Urothelium cell line (cell line): Measurements from ENCODE around the gene PUSL1.
A peak's percentile ranks its signal among the peaks of the same experiment; 100 is the strongest.

Experiments used
- DNase-seq: peaks from one replicate; pipeline ENCODE4 v3.0.0; 2011; ENCODE audit warnings: low spot score, mixed read lengths
- FAIRE-seq: peaks from 2 replicates; lab custom pipeline; 2011; peaks lifted over from hg19 to GRCh38; lab: Jason Lieb, UNC

Gene PUSL1

DNA sequence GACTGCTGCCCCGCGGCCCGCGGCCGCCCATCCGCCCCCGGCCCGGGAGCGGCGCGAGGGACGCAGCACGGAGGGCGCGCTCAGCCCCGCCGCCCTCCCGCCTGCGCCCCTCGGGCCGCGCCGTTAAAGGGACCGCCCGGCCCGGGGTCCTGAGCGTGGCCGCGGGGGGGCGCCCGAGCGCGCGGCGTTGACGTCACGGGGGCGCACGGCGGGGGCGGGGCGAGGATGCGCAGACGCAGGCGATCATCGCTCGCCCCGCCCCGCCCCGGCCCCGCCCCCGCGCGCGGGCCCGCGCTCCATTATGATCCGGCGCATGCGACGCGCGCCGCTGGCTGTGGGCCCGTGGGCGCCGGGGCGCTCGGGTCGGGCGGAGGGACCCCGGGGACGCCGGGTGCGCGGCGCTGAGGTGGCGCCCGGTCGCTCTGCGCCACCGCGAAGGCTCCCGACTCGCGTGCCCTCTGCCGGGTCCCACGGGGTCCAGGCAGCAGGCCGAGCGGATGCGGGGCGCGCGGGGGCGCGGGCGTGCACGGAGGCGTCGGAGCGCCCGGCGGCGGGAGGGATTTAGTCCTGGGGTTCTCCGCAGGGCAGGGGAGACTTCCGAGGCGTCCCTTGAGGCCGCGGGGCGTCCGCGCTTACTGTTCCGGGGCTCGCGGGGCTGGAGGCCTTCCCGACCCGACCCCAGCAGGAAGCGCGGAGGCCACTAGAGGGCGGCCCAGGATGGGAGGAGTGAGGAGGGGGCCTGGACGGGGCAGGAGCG lies 41.0 kb downstream of the PUSL1 start, which contains the start of gene DVL1:
Gene DVL1, minus strand, starts transcription at position 163 of the 757 bp plus-strand sequence. CDS start 353 bp downstream, outside the sequence.
- DNase-seq (peak; percentile 81), FAIRE-seq (no peak)

DNA sequence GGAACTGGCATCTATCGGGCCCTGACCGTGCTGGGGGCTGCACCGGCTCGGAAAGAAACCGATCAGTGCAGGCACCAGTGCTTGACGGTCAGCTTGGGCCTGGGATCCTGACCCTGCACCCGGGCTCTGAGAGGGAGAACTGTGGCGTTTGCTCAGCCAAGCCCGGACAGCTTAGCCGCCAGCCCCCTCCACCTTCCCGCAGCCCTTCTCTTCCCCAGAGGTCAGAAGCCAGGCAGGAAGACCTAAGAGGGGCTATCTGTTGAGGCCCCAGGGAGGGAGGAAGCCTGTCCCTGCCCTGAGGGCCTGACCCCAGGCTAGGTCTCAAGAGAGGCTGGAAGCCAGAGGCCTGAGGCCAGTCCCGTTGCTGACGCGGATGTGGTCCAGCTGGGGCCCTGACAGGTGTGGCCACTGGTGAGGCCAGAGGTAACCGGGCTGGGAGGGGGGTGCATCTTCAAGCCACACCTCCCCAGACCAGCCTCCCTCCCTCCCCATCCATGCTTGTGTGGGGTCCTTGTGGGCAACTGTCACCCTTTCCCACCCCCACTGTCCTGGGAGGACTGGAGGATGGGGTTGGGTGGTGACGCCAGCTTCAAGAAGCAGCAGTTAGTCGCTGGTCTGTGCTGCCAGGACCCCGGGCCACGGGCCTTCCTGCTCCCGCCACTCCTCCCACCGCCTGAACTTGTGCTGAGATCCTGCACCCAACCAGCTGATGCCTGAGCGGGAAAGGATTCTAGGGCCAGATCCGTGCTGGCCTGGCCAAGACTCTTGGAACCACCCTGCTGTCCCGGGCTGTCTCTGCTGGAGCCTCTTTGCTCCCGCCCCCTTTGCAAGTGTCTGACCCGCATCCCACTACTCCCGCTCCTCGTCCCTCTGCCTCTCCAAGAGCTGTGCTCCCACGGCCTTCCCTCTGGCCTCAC lies 43.4 kb downstream of the PUSL1 start:
- FAIRE-seq, result no peak
- no peak for DNase-seq

DNA sequence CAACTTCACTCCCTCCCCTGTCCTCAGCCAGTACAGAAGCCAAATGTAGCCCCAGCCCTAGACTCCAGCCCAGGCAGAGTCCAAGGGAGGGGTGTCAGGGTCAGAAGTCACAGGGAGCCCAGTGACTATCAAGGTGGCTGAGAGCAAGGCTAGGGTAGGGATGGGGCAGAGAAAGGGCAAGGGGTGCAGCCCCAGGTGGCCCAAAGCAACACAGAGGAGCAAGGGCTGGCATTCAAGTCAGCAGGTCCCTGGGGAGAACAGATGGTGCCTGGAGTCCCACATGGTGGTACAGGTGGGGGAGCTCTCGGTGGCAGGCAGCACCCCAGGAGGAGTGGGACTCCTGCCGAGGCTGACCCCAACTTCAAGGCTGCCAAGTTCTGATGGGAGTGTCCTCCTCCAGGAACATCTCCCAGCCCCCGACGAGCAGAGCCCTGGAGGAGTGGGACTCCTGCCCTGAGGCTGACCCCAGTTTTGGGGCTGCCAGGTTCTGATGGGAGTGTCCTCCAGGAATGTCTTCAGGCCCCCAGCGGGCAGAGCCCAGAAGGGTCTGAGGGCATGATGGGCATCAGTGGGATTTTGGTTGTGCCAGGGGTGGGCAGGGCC lies 44.5 kb downstream of the PUSL1 start:
- FAIRE-seq (no peak), DNase-seq (no peak)

DNA sequence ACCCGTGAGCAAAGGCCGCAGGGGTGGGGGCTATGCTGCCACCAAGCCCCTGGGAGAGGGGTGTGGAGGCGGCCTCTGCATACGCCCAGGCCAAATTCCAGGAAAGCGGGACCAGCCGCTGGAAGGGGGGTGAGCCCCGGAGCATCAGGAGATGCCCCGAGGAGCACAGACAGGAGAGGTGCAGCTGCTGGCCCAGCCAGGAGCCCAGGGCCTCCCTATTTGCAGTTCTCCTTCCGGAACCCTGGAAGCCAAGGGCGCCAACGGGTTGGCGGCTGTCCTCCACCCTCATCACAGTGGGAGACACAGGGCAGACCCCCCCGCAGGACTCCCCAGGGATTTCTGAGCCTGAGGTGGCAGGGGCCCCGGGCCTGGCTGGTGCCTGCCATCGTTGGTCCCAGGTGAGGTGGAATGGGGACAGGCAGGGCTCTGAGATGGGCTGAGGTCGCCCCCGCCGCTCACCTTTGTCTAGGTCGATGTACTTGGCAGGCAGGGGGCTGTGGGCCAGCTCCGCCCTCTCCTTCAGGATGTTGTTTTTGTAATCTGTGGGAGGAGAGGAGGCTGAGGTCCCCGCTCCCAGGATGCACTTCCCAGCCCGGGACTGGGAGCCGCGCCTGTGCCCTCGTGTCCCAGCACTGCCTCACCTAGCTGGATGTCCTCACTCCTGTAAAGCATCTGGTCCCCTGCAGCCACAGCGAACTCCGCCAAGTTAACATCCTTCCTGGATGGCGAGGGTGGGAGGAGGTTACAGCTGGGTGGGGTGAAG lies 45.2 kb downstream of the PUSL1 start:
- no peak for DNase-seq
- FAIRE-seq, result no peak

GRCh38 chr1:1354271-1355247 lies 46.2 kb downstream of the PUSL1 start:
- FAIRE-seq, result no peak

DNA sequence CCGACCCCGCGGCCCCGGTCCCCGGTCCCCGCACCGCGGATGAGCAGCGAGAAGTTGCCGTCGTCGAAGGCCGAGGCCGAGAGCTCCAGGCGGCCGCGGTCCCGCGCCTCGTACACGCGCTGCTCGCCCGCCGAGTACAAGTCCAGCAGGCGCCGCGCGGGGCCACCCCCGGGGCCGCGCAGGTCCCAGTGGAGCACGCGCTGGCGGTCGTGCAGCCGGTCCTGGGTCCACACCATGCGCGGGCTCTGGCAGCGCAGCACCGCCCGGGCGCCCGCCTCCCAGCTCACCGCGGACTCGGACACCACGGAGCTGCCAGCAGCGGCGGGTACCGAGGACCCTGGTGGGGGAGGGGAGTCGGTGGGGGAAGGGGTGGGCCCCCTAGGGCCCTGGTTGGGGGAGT lies 47.0 kb downstream of the PUSL1 start:
- FAIRE-seq (no peak), DNase-seq (no peak)

More at GRCh38 chr1:1354271-1355247, 46.2 kb downstream of the PUSL1 start:
- DNase-seq, result no peak

- no peak for FAIRE-seq
- DNase-seq, result no peak
These were observed 47.9 kb downstream of the PUSL1 start for GRCh38 chr1:1356166-1356795.

GRCh38 chr1:1356796-1357401 lies 48.5 kb downstream of the PUSL1 start:
- FAIRE-seq (no peak), DNase-seq (no peak)

DNA sequence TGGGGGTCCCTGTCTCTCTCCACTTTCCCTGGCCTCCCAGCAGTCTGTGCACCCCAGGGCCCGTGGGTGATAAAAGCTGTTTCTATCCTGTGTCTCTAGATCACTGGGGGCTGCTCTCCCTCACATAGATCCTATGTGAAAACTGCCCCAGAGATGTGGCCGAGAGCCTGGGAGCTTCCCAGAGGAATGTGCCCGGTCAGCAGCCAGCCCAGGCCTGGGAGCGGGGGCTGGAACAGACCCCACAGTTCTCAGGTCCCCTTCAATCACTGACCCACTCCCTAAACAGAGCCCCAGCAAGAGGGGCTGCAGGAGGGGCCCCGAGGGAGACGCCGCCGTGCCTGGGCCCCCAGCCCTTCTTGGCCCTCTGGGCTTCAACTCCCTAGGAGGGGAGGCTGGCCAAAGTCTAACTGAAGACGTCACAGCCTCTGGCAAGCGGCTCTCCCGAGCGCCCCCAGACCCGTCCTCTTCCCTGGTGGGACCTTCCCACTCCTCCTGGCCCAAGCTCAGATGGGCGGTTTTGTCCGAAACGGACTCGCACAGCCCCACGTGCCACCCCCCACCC lies 49.6 kb downstream of the PUSL1 start:
- no peak for DNase-seq
- FAIRE-seq, result no peak

GRCh38 chr1:1358433-1359271 lies 50.3 kb downstream of the PUSL1 start, which contains the start of gene MXRA8:
Gene MXRA8, minus strand, starts transcription at chr1:1358555. Its CDS starts 51 bp downstream, at chr1:1358504.
- DNase-seq, result peak; percentile 41
- no peak for FAIRE-seq

- DNase-seq (no peak), FAIRE-seq (no peak)
These were observed 50.9 kb downstream of the PUSL1 start for GRCh38 chr1:1359308-1359663.

DNA sequence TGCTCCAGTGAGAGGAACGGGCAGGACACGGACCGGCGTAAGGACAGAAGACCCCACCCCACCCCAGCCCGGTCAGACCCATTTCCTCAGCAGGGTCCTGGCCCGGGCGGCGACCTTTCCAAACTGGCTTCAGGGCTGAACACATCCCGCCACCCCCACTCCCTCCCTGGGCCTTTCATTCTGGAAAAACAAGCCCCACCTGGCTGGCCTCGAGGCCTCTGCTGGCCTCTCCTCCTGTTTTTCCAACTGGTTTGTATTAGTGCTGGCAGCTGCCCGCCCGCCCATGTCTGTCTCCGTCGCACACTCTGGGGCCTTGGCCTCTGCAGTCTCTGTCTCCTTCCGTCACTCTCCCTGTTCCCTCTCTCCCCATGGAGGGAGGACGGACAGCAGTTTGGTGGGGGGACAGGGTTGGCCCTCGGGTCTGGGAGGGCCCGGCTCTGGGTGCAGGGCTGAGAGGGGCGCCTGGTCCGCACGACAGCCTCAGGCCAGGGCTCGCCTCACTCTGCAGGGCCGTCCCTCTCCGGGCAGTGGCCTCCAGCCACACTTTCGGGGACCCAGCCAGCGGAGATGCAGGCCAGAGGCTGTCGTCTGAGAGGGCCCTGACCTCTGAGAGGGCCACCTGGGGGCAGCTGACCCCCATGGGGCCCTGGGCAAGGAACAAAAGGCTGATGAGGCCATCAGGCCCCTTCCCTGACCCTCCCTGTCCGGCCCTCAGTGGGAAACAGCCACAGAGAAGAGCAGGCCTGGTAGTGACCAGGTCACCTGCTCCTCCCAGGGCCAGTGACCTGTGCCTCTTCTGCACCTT lies 51.5 kb downstream of the PUSL1 start:
- no peak for DNase-seq
- no peak for FAIRE-seq

GRCh38 chr1:1360506-1361169 lies 52.2 kb downstream of the PUSL1 start:
- FAIRE-seq, result peak; percentile 83
- peak; percentile 83 for DNase-seq
